Psoas muscle (tissue), 8 donors: ENCODE data around the gene HS3ST3A1. TPM values are rescaled to one million over a fixed set of nuclear protein-coding genes. Genes with fewer than 3 reads are reported as not detected.

Experiments
- ATAC-seq, 4 donors: fragments of 200-7000 bp; cut with Tn5 transposase; one replicate each; pipeline ENCODE4 v1.9.1; 2020; ENCODE audit warnings: moderate library complexity in 3 of 4, mild to moderate bottlenecking in 2 of 4
- DNase-seq, 2 donors: peaks; one replicate each; pipeline ENCODE4 v3.0.0-alpha.2; 2020
- H3K27ac ChIP-seq: fragments of 200-600 bp; one replicate; pipeline ENCODE4 v1.8.0; 2022
- H3K27me3 ChIP-seq, 3 donors: fragments of 200-600 bp in 1 of 3; one replicate each; pipeline versions ENCODE4 v1.6.1 to v1.8.0; 2013 to 2022; ENCODE audit warnings: low read length in 2 of 3, mild to moderate bottlenecking in 2 of 3, moderate library complexity in 1 of 3; ENCODE audit not compliant: insufficient read depth in 3 of 3
- H3K36me3 ChIP-seq, 2 donors: fragments of 200-600 bp in 1 of 2; one replicate each; pipeline versions ENCODE4 v1.6.1 to v1.8.0; 2013 to 2022; ENCODE audit warnings: low read depth in 1 of 2, mild to moderate bottlenecking in 1 of 2, moderate library complexity in 1 of 2; ENCODE audit not compliant: insufficient read depth in 1 of 2
- H3K4me1 ChIP-seq: fragments of 200-600 bp; one replicate; pipeline ENCODE4 v1.8.0; 2022
- H3K4me3 ChIP-seq: fragments of 200-600 bp; one replicate; pipeline ENCODE4 v1.8.0; 2022; ENCODE audit warnings: mild to moderate bottlenecking
- H3K9me3 ChIP-seq: fragments of 200-600 bp; one replicate; pipeline ENCODE4 v1.8.0; 2022
- WGBS, 3 donors: extraction: QIAGEN DNeasy Blood & Tissue Kit; methylation state at CpG; one replicate each; pipeline versions ENCODE4 v1.1.6 to v1.1.7; 2013; 5-methylcytosine and 5-hydroxymethylcytosine counted together
- intact Hi-C, 2 donors: fragments of 100-400 bp; cut with DNase I; formaldehyde crosslinking; loops; one replicate each; pipeline versions ENCODE4 v1.11.0 to v1.14.2; 2022
- polyA plus RNA-seq, 3 donors: library from polyadenylated mRNA; stranded (reverse); fragments of 200-250 nt; gene quantifications; one replicate each; pipeline ENCODE4 v1.2.3, GENCODE V29; 2013
- total RNA-seq, 4 donors: library from RNA; stranded (reverse); fragmentation: NEBNext Ultra II Directional in 2 of 4; extraction: Animal tissue kit (Norgen Biotek cat#: 25700) in 2 of 4; gene quantifications; one replicate each; pipeline versions ENCODE4 v1.2.1 to v1.2.4, GENCODE V29; 2021 to 2023
- TF ChIP-seq, protein P1 (sequence below): fragments of 200-600 bp; IDR thresholded peaks from one replicate; pipeline ENCODE4 v1.8.0; 2022; ENCODE audit warnings: antibody characterized with exemption
- donor health status: healthy with polysubstance abuse.
- donor health status: DM: no; HTN: no; CAD: no; lungs with moderate emphysema.
- donor health status: Bipolar disorder and iron deficiency.
- donor health status: healthy.
- donor health status: DM: yes; HTN: yes; CAD: no.
- donor health status: DM: no; HTN: no; CAD: no.
- donor health status: DM: no; HTN: no; CAD: no.
- donor health status: DM: yes; HTN: yes; CAD: no.

HS3ST3A1 gene
- total and polyA plus RNA-seq, 7 donors = 0.13 to 0.64 (median 0.44) TPM; not detected in 2

DNA sequence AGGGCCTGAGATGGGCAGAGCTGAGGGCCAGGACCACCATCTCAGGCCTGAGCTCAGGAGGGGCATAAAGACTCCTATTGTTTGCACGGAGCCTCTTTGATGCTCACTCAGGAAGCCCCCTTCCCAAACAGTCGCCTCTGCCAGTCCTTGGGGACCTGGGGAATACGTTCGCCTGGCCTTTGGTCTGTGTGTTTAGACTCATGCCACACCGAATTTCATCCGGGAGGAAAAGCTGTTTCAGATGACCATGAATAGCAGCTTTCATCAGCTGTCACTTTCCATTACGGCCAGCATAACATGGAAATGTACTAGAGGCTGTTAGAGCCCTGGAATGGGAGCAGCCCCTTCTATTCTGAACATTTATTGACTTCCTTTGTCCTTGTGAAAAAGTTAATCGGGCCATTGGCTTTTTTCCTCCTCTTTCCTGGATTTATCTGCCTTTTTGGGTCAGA lies 139.0 kb downstream of the HS3ST3A1 start:
- intact Hi-C loops = no loop called here
- H3K36me3 ChIP-seq = no peaks in the 10 kb centered on the region
- DNase-seq (no peak), ATAC-seq (no peak)
- H3K9me3 ChIP-seq = no peaks in the 10 kb centered on the region
- no peak overlapping the region for H3K27ac ChIP-seq
- no peaks in the 10 kb centered on the region for H3K4me1 ChIP-seq
- TF ChIP-seq, protein P1, sequence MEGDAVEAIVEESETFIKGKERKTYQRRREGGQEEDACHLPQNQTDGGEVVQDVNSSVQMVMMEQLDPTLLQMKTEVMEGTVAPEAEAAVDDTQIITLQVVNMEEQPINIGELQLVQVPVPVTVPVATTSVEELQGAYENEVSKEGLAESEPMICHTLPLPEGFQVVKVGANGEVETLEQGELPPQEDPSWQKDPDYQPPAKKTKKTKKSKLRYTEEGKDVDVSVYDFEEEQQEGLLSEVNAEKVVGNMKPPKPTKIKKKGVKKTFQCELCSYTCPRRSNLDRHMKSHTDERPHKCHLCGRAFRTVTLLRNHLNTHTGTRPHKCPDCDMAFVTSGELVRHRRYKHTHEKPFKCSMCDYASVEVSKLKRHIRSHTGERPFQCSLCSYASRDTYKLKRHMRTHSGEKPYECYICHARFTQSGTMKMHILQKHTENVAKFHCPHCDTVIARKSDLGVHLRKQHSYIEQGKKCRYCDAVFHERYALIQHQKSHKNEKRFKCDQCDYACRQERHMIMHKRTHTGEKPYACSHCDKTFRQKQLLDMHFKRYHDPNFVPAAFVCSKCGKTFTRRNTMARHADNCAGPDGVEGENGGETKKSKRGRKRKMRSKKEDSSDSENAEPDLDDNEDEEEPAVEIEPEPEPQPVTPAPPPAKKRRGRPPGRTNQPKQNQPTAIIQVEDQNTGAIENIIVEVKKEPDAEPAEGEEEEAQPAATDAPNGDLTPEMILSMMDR = no peak
- no peak overlapping the region for H3K4me3 ChIP-seq
- 26 to 36% (median 29%) methylated on average over 8 of the region's 8 CpGs for WGBS, 3 donors
- H3K27me3 ChIP-seq = no peaks in the 10 kb centered on the region

DNA sequence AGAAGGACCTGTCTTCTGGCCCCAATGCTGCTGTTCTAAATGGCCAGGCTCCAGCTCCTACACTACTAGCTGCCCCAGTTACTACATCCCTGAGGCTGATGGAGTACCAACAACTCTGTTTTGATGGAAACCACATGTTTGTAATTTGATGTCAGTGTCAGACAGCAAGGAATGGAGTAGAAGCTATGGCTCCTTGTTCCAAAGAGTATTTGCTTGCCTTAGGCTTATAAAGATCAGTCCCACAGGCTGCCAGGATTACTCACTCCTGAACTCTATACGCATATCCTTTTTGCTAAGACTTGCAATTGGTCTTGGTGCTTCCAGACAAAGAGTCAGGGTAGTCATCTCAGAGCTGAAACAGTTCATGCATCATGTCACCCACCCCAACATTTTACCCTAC lies 139.6 kb downstream of the HS3ST3A1 start:
- no peak for ATAC-seq
- TF ChIP-seq, protein P1 = no peak
- 52 to 71% (median 60%) methylated on average over 1 of the region's 1 CpG for WGBS, 3 donors
- no peaks in the 10 kb centered on the region for H3K4me1 ChIP-seq
- intact Hi-C loops = no loop called here
- H3K36me3 ChIP-seq = no peaks in the 10 kb centered on the region
- no peak overlapping the region for H3K4me3 ChIP-seq
- DNase-seq = no peak
- H3K27me3 ChIP-seq = no peaks in the 10 kb centered on the region
- no peaks in the 10 kb centered on the region for H3K9me3 ChIP-seq
- no peak overlapping the region for H3K27ac ChIP-seq

DNA sequence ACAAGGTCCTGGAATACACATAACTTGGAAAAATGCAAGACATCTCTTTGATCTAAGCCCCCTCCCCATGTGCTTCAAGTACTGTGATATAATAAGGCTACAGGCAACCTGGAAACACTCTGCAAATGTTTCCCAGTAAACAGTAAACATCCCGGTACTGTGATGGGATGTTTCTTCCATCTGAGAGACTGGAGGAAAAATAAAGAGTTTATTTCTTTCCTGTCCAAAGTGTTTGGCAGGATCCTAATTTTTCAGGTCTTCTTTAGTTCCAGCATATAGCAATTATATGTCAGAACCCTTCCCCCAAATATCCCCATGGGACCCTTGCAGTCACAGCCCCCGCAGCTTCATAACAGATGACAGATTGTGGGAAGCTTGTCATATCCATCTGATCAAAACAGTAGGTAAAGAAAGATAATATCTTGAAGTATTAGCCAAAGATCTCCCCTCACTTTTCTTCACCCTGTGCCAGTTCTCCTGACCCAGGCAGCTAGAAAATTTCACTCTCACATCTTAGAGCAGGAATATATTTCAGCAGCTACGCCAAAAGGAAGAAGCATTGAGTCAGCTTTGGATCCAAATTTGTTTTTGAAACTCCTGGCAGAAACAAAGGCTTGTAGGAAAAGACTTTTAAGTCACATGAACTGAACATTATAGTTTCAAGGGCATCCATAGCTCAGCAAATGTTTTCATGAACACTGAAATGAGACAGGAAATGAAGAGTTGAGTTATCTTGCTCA lies 141.3 kb downstream of the HS3ST3A1 start:
- ATAC-seq = no peak

DNA sequence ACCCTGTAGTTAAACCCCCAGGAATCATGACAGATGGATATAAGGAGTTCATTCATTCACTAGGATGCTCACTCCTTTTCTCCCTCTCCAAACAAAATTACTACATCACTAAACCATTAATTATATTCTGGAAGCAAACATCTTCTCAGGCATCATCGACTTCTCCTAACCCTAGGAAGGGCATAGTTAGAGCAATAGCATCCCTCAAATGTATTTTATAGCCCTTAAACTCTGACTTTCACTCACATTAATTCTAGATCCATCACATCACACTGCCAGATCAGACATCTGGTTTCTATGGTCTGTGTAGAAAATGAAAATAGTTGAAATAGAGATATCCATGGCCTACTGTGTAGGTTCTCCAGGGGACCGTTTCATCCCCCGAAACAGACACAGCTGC lies 143.9 kb downstream of the HS3ST3A1 start:
- intact Hi-C loops = no loop called here
- Histone ChIP-seq H3K4me3 (no peak overlapping the region), H3K4me1 (no peaks in the 10 kb centered on the region), H3K36me3 (no peaks in the 10 kb centered on the region), H3K27me3 (no peaks in the 10 kb centered on the region), H3K9me3 (no peaks in the 10 kb centered on the region), H3K27ac (no peak overlapping the region)
- no peak for ATAC-seq
- no peak for DNase-seq
- WGBS, 3 donors = 75 to 77% (median 75%) methylated on average over 3 of the region's 3 CpGs
- TF ChIP-seq, protein P1 = no peak

More for the DNA sequence above, 141.3 kb downstream of the HS3ST3A1 start:
- TF ChIP-seq, protein P1 = no peak
- intact Hi-C loops = no loop called here
- H3K4me1 ChIP-seq = no peaks in the 10 kb centered on the region
- no peak for DNase-seq
- no peak overlapping the region for H3K4me3 ChIP-seq
- H3K36me3 ChIP-seq = no peaks in the 10 kb centered on the region
- WGBS, 3 donors = 40 to 50% (median 44%) methylated on average over 3 of the region's 3 CpGs
- H3K9me3 ChIP-seq = no peaks in the 10 kb centered on the region
- H3K27ac ChIP-seq = no peak overlapping the region
- H3K27me3 ChIP-seq = no peaks in the 10 kb centered on the region
